A549 treated with Mapracorat at 1 μM for 4 hours (cell line): ENCODE data around the gene NCAPG2. TPM values are rescaled to one million over a fixed set of nuclear protein-coding genes. Genes with fewer than 3 reads are reported as not detected.

Source experiments
- total RNA-seq: library from RNA; stranded (reverse); fragments of 200-300 nt; extraction: Qiagen RNA extraction; gene quantifications from 5 replicates; pipeline ENCODE4 v1.2.3, GENCODE V29; 2022

NCAPG2 gene
- 31.4 to 41.6 TPM (median 39.5 TPM) in 5 replicates for total RNA-seq

GRCh38 chr7:158704524-158705233 is at the start of gene NCAPG2:
Gene NCAPG2 (minus strand): TSS chr7:158704804. CDS start chr7:158701899, 2,905 bp downstream.

GRCh38 chr7:158587162-158588084 is 117.2 kb downstream of the NCAPG2 start, which contains the start of gene PTPRN2:
Gene PTPRN2 (minus strand): TSS chr7:158587823.

Other genes starting within 250 kb of the NCAPG2 start
- 0.72 to 1.5 TPM (median 1.0 TPM) in 5 replicates for gene PTPRN2, start 117.0 kb downstream of the NCAPG2 start, total RNA-seq
- 69.4 to 102 TPM (median 93.5 TPM) in 5 replicates for gene ESYT2, start 124.7 kb upstream of the NCAPG2 start, total RNA-seq
- 13.9 to 16.2 TPM (median 15.7 TPM) in 5 replicates for gene DYNC2I1, start 151.8 kb upstream of the NCAPG2 start, total RNA-seq